HK-2 (cell line): ENCODE data around the gene SPATA6L.
A peak's percentile ranks its signal among the peaks of the same experiment; 100 is the strongest.
"Not testable (repeated sequence)": the region's sequence is repeated elsewhere in the genome, so short reads cannot be mapped to it uniquely, and the experiment has no call there.

Experiments used
- DNase-seq: peaks from one replicate; pipeline ENCODE4 v3.0.0-alpha.2; 2018; ENCODE audit not compliant: unreplicated experiment

SPATA6L gene

DNA sequence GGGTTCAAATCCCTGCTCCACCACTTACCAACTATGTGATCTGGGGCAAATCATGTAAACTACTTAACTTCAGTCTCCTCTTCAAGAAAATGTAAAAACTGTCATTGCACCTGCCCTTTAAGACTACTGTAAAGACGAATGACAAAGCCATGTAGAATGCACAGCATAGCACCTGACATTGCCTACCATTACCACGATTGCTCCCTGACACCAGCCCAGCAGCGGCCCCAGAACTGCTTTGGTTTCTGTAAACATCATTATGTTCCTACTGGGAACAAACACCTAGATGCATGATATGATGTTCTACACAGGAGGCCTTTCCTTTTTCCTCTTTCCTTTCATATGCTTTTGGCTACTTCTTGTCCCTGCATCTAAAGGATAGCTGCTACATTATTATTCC, 27.3 kb downstream of the SPATA6L start:
- no peak for DNase-seq

DNA sequence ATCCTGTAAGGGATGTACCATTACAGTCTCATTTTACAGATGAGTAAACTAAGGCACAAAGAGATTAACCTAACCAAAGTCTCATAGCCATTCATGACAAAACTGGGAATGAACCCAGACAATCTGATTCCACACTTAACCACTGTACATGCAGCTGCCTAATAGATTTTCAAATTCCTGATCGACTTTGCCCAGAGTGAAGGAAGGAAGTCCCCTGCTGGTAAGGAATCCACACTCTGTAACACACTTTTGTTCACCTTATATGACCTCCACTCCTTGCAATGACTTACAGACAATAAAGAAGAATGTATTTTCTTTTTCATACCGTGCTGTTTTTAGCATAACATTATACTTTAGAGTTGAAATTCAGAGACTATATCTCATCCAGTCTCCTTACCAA, 35.4 kb downstream of the SPATA6L start:
- DNase-seq = no peak

GRCh38 chr9:4622016-4622415, 44.3 kb downstream of the SPATA6L start:
- no peak for DNase-seq

DNA sequence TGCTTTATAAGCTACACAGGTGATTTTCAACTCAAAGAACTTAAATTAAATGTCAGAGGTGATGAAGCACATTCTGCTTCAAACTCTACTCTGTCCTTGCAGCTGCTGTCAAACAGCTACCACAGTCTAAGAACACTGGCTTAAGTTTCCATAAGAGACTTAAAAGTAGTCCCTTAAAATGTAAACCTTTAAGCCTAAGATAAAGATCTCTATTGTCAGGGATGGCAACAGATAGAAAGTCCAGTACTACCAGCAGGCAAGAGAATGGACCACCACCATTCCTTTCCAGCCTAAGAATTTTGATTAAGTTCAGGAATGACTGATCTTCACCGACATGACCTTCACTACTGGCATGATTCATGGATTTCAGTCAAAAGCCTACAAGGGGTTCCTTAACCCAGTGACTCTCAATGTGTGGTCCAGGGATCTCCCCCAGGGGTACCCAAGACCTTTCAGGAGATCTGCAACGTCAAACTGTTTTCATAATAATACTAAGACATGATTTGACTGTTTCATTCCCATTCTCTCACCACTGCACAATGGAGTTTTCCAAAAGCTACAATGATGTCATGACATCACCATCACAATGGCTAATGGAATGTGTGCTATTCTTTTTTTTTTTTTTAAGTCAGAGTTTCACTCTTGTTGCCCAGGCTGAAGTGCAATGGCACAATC, 45.3 kb downstream of the SPATA6L start:
- no peak for DNase-seq

DNA sequence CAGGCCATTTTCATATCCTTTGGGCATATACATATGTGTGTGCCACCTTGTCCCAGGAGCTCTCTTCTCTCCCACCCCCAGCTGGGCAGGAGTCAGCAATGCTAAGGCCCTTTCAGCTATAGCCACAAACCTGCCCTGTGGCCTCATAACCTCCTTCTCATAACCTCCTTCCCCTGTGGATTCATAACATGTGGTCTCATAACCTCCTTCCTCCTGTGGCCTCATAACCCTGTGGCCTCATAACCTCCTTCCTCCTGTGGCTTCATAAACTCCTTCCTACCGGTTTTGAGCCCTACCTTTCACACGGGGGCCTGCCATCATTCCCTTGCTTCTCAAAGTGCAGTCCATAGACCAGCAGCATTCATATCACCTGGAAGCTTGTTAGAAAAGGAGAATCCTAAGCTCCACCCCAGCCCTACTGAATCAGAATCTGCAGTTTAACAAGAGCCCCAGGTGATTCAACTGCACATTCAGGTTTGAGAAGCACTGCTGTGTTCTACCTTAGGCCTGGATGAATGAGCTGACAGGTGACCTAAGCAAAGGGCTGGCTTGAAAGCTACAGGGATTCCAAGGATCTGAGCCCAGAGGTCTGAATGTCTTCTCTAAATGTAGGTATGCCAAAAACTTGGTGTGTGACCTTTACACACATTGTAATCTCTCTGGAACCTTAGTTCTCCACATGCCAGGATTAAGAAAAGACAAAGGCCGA, 46.1 kb downstream of the SPATA6L start:
- DNase-seq = no peak

DNA sequence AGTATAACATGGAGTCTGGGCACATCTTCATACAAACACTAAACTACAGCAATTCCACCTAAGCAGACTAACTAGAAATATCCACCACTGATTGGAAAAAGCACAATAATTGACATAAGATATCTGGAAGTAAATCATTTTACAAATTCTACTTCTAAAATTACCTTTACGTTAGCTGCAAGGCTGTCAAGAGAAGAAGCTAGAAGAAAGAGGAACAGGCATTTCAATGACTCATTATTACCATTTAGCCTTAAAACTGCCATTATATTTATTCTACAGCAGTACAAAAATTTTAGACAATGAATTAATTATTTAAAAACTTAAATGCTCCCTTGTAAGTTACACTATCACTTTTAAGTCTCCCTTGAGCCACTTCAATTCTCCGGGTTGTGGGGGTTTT, 47.6 kb downstream of the SPATA6L start:
- DNase-seq = no peak

DNA sequence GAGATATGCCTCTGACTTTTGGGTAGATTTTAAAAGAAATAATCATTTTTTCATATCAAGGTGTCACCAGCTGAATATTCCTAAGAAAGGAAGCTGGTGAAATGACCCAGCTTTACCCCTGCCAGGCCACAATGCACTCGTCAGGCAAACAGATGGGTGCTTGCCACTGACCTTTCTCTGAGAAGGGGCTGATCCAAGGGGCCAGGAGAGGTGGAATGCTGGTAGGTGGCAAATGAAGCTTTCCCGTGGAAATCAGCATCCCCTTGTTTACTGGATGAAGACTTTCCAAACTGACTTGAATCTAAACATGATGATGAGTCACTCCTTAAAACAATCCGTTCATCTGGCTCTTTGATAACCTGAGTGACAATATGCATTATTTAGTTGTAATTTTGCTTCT, 48.5 kb downstream of the SPATA6L start:
- DNase-seq = no peak

DNA sequence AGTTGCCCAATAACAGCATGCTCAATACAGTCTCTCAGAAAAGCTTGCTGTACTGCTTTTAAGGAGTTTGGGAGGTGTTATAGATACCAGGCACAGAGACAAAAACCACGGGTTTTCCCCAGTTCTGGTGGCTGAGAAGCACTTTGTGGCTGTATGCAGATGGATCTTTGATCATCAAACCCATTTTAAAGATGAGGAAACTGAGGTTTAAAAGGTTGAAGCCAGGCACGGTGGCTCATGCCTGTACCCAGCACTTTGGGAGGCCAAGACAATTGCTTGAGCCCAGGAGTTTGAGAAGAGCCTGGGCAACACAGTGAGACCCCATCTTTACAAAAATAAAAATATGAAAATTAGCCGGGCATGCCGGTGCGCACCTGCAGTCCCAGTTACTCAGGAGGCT, 50.5 kb downstream of the SPATA6L start:
- DNase-seq = no peak

GRCh38 chr9:4615251-4615650, 51.0 kb downstream of the SPATA6L start:
- DNase-seq = no peak

GRCh38 chr9:4614627-4615026, 51.7 kb downstream of the SPATA6L start:
- no peak for DNase-seq

DNA sequence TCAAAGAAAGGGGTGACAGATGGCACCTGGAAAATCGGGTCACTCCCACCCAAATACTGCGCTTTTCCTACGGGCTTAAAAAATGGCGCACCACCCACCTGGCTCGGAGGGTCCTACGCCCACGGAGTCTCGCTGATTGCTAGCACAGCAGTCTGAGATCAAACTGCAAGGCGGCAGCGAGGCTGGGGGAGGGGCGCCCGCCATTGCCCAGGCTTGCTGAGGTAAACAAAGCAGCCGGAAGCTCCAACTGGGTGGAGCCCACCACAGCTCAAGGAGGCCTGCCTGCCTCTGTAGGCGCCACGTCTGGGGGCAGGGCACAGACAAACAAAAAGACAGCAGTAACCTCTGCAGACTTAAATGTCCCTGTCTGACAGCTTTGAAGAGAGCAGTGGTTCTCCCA, 60.2 kb downstream of the SPATA6L start:
- not testable (repeated sequence) for DNase-seq

- peak; percentile 24 for DNase-seq
Observed at GRCh38 chr9:4604678-4605095, 61.6 kb downstream of the SPATA6L start.

- DNase-seq = no peak
Observed at GRCh38 chr9:4603830-4604229, 62.5 kb downstream of the SPATA6L start.

DNA sequence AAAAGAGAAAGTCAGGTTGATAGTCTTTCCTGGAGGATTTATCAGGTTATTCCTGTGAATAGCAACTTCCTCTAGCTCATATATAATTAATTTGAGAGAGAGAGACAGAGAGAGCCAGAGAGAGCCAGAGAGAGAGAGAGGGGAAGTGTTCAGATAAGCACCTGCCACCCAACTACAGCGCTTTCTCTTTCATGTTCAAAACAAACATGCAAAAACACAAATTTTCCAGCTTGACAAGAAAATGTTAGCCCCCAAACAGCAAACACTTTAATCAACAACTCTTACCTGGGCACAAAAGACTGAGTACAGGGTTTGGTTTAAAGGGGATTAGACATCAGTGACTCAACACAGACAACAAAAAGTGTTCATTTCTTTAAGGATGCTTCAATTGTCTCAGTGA, 65.9 kb downstream of the SPATA6L start:
- DNase-seq = no peak

GRCh38 chr9:4596165-4596922, 69.9 kb downstream of the SPATA6L start:
- no peak for DNase-seq

DNA sequence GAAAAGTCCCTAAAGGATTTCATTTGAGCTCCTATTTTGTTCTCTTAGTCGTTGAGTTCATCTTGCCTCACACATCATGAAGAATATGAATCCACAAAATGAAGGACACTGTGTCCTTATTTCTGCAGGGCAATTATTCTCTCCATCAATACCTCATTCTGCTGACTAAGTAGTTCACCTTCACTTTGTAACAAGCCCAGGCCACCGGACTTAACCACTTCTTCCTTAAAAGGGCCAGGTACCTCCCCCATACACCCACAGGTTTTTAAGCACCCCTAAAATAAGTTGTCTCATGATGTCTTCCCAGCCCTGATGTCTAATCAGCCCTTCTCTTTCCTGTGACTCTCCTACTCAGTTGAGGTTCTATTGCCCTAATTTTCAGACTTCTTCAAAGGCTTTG, 71.3 kb downstream of the SPATA6L start:
- DNase-seq = no peak

DNA sequence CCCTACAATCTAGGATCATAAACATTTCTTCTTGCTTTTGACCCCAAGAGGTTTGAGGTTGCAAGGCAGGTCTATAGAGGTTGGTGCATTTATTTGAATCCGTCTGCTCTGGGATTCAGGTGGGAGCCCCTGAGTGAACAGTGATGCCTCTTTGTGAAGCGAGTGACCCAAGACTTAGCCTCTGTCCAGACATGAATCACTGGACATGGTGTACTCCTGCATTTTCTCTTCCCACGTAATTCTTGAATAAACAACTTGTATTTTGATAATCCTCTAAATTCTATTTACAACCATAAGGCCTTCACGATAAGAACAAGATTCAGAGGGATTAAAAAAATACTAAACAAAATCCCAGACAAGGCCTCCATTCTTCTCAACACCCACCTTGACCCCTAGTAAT, 71.7 kb downstream of the SPATA6L start:
- DNase-seq = no peak

DNA sequence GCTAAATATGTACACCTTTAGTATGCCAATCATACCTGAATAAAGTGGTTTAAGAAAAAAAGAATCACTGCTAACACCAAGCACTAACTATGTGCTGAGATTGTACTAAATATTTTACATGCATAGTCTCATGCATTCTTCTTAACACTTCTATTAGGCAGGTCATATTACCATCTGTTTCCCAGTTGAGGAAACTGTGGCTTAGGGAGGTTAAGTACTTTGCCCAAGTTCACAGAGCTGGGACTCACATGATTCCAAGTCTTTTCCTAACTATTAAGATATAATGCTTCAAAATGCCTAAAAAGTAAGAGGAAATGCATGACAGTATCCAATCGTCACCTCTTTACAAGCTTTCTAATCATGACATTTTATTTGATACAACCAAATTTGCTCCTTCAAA, 73.4 kb downstream of the SPATA6L start:
- DNase-seq = no peak

DNA sequence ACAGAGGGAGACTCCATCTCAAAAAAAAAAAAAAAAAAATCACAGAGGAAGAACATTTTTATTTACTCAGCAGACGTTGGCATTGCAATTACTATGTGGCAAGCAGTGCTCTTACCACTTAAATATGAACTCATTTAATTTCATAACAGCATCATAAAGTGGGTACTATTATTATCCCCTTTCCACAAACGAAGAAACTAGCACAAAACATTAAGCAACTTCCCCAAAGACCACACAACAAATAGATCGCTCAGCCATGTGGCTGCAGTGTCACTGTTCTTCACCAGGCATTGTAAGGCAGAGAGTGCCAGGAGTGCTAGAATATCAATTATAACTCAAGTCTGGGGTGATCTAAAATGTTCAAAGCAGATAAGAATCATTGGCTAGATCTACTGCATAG, 74.0 kb downstream of the SPATA6L start:
- no peak for DNase-seq

- no peak for DNase-seq
Observed at GRCh38 chr9:4591123-4591500, 75.2 kb downstream of the SPATA6L start.

DNA sequence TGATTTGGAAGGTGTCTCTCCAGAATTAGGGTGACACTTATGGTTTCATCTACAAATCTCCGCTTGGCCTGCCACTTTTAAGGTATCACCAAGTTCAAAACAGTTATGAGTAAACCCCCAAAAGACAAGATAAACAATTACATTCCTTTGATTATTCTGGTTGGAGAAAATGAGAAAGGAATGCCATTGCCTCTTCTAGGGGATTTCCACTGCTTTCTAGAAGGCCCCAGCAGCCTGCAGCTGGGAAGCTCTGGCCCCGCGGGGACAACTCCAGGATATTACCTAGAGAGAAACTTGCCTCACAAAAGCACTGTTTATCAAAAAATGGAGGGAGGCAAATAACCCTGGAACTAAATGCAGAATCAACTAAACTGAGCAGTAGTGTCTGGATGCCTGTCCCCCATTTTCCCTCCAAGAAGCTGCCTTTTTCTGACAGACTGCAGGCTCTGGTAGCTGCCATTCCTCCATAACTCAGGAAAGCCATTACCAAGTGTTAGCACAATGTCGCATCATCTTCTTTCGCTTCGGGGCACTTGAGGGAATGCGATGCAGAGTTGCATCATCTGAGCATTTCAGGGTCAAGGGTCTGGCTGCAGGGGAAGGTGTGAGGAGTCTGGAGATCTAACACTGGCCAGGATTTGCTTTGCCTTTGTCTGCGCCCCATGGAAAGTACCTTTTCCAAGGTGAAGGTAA, 75.7 kb downstream of the SPATA6L start:
- DNase-seq = no peak

DNA sequence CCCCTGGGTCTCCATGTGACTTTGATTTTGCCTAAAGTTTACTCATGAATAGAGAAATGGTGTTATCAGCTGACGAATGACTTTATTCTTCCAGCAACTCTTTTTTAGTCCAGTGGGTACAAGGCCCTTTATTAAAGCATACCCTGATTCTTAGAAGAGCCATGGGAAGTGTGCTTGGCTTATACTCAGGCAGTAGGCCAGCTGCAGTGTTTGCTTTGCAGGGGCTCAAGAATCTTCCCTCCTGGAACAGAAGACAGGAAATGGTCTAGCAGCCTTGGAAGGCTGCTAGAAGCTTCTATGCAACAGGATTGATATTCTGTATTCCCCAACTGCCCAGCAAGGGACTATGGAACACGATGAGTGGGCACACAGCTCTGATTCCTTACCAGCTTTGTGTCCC, 77.6 kb downstream of the SPATA6L start:
- DNase-seq = no peak
